T-helper 1 cell treated with Interleukin-12 subunit alpha and Interleukin-12 subunit beta and Interleukin-4 antibody, amounts not matched to agents 30 ng/mL and 1 ng/mL, for 36 hours (primary cell): ENCODE measurements around the gene COL9A3. TPM values are rescaled to one million over a fixed set of nuclear protein-coding genes. Genes with fewer than 3 reads are reported as not detected.

Source experiments
- intact Hi-C: fragments of 100-400 bp; cut with micrococcal nuclease; formaldehyde crosslinking; loops from one replicate; pipeline ENCODE4 v1.15.1; 2024
- total RNA-seq: library from RNA; stranded (reverse); gene quantifications from 2 replicates; pipeline ENCODE4 v1.2.3, GENCODE V29; 2022

The COL9A3 gene
- total RNA-seq, 1 donor from 2014 or later = 0.15 TPM

DNA sequence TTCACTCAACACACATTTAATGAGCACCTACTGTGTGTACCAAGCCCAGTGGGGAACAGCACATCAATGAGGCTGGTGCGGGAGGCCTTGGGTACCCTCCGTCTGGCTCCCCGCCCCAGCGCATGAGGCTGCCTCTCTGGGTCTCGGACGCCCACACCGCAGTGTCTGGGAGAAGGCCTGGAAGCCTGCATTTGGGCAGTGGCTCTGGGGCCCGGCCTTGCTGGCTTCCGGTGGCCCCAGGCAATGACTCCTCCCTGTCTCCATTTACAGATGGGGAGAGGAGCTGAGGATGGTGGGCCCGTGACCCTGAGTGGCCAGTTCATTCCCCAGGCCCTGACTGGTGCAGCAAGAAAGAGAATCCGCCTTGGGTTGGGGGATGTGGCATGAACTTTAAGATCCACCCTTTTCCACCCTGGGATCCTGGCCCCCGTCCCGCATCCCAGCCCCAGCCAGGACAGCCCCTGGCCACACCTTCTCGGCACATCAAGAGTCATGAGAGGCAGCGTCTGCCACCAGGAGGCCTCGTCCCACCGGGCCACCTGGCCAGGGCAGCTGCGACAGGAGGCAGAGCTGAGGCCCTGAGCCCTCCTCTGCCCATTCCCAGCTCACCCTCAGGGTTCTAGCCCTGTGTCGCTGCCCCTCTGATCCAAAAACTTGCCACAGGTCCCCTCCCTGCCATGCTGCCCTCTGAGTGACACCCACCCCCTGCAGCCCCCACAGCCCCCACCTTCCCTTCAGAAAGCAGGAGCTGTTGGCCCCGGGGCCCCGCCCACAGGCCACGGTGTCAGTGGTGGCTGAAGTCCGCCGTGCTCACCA lies 38.0 kb upstream of the COL9A3 start:
- intact Hi-C loops = no loop called here

DNA sequence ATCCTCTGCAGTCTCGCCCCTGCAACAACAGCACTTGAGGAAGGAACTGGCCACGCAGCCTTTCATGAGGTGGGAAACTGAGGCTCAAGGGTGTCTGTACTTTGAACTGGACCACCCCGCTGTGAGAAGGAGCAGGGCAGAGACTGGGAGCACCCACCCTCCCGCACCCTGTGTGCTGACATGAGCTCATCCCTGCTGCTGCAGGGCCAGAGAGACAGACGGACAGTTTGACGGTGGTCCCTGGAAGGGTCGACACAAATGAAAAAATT lies 37.5 kb upstream of the COL9A3 start:
- intact Hi-C loops = no loop called here

DNA sequence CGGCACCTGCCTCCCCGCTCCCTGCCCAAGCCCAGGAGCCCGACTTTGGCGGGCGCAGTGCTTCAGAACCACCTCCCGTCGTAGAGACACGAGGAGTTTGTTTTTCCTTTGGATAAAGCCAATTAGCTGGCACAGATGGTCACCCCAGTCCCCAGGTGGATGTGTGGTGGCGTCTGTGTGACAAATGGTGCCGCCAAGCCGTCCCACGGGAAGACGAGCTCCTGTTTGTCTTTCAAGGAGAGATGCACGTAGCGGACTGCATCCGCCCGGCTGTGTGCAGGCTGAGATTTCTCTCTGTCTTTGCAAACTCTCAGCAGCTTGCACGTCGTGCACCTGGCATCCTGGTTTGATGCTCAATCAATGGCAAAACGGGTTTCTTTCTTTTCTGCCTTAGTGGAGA lies 36.6 kb upstream of the COL9A3 start:
- intact Hi-C loops = no loop called here

DNA sequence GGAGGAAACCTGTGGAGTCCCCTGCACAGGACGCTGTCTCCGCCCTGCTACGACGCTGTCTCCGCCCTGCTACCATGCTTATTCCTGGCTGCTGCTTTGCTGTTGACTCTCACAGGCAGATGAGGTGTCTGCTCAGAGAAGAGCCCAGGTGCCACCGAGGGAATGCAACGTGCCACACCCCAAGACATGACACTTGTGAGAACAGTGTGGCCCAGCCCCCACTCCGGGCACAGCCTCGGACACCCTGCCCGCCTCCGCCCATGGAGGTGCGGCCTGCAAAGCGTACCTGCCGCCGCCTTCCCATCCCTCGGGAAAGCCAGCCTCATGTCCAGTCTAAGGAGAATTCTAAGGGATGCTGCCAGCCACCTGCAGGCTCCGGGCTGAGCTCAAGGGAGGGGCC lies 36.2 kb upstream of the COL9A3 start:
- intact Hi-C loops = no loop called here

DNA sequence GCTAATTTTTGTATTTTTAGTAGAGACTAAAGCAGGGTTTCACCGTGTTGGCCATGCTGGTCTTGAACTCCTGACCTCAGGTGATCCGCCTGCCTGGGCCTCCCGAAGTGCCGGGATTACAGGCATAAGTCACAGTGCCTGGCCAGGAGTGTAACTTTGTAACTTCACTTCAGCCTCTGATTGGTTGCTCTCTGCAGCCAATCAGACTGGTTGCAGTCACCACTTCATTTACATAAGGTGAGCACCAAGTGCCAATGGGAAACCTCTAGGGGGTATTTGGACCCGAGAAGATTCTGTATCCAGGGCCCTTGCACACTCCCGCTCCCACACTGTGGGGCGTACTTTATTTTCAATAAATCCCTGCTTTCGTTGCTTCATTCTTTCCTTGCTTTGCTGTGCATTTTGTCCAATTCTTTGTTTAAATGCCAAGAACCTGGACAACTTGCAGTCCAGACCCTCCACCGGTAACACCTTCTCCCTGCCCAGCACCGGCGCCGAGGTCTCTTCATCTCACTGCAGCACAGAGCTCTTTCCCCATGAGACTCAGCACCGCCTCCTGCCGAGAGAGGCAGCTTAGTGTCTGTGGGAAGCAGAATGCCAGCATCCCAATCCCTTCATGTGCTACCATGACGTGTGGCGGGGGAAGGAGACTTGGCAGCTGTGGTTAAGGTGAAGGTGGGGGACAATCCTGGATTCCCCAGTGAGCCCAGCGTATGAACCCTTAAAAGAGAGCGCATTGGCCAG lies 34.5 kb upstream of the COL9A3 start:
- intact Hi-C loops = no loop called here

DNA sequence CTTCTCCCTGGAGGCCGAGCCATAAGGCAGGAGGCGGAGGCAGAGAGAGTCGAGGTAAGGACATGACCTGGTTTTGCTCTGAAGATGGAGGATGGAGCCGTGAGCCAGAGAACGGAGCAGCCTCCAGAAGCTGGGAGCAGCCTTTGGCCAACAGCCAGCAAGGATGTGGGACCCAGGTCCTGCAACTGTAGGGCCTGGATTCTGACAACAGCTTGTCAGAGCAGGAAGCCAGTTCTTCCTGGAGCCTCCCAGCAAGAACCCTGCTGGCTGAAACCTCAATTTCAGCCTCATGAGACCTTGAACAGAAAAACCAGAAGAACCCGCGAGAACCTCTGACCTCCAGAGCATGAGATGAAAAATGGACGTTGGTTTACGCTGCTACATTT lies 34.0 kb upstream of the COL9A3 start:
- intact Hi-C loops = no loop called here

DNA sequence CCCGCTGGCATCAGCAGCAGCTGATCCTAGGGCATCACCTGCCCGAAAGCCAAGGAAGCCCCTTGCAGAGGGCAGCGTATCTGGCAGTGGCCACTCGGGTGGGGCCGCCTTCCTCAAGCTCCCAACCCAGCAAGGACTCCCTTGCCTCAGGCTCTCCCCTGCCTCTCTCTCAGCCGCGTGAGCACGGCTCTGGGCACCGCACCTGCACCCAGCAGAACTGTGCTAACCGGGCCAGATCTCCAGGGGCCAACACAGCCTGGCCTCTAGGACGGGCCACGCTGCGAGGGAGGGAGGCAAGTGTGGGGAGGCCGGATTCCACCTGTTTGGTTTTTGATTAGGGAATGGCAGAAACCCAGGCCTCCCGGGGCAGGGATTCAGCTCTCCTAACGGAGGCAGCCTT lies 32.4 kb upstream of the COL9A3 start:
- intact Hi-C loops = no loop called here

DNA sequence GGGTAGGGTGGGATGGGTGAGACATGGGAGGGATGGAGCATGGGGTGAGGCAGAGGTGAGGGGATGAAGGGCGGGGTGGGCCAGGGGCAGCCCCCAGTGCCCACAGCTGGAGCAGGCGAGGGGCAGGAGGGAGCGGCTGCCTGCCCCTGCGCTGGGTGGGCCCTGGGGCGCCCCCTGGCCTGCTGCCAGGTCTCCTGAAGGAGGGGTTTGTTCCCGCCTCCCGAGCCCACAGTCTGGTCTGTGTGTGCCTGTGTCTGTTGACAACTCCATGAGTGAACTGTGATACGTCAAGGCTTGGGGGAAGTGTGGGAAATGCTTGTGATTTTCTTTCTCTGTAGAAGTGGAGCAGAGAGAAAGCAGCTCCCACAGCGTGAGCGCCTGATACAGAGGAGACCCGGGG lies 31.5 kb upstream of the COL9A3 start:
- intact Hi-C loops = no loop called here

DNA sequence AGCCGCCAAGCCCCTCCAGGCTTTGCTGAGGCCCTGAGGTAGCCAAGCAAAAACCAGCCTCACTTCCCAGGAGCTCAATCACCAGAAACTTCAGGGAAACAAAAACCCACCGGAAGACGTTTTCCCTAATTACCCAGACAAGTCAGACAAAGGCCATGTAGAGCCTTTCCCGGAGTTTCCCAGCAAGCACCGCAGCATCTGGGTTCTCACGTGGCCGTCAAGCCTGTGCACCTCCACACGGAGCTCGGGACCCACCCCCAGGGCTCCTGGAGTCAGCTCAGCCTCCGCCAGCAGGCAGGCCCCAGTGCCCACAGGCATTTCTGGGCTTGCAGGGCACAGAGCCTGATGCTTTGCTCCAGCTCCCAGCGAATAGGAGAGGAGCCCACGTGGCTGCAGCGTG lies 30.7 kb upstream of the COL9A3 start:
- intact Hi-C loops = no loop called here

DNA sequence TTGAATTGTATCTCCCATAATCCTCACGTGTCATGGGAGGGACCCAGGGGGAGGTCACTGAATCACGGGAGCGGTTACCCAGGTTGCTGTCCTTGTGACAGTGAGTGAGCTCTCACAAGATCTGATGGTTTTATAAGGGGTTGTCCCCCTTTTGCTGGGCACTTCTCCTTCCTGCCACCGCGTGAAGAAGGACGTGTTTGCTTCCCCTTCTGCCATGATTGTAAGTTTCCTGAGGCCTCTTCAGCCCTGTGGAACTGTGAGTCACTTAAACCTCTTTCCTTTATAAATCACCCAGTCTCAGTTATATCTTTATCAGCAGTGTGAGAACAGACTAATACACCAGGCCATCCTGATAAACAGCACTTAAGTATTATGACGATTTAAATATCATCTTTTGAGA lies 29.5 kb upstream of the COL9A3 start:
- intact Hi-C loops = no loop called here

DNA sequence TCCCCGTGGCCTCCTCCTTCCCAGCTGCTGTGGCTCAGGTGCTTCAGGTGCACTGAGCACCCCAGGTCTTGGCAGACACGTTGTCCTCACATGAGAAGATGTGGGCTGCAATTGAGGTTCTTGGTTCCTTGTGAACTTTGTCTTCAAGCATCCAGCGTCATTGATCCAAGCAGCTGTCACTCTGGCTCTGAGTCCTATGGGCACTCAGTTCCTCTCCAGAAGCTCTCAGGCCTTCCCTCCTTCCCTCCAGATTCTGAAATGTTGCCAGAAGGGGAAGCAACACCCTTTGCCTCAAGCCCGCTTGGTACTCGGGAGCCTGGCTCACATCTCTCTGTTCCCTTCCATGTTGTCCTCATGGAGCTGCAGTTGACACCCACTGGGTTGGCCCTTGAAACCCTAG lies 29.0 kb upstream of the COL9A3 start:
- intact Hi-C loops = no loop called here

DNA sequence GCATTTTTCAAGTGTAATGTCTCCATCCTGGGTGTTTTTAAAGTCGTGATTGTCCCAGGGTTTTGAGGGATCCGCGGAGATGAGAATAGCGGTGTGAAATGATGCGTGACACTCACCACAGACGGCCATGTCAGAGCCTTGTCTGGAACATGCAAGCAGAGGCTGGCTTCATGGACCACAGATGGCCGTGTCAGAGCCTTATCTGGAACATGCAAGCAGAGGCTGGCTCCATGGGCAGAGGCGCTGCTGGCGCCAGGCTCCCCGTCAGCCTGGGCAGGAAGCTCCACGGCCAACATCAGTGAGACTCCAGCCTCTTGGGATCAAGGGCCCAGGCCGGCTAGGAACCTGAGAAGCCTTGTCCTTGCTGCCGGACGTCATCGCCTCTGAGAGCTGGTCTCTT lies 28.2 kb upstream of the COL9A3 start:
- intact Hi-C loops = no loop called here

DNA sequence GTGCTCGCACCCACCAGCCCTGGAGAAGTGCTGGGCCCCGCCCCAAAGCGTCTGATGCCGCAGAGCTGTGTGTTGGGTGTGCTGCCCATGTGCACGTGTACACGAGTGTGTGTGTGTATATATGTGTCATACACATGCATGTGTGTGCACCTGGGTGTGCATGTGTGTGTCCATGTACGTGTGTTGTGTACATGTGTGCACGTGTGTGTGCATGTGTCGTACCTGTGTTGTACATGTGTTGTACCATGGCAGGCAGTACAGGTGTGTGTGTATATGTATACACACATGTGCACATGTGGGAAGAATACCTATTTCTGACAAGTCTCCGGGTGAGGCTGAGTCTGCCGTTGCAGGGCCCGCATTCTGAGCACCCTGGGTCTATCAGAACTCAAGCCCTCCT lies 26.8 kb upstream of the COL9A3 start:
- intact Hi-C loops = loop anchor here (5.0 to 10.0 kb wide), 5 partner anchors 147 to 852 kb away; partner anchors contain the start of genes ADRM1, GID8, OSBPL2 and TAF4

DNA sequence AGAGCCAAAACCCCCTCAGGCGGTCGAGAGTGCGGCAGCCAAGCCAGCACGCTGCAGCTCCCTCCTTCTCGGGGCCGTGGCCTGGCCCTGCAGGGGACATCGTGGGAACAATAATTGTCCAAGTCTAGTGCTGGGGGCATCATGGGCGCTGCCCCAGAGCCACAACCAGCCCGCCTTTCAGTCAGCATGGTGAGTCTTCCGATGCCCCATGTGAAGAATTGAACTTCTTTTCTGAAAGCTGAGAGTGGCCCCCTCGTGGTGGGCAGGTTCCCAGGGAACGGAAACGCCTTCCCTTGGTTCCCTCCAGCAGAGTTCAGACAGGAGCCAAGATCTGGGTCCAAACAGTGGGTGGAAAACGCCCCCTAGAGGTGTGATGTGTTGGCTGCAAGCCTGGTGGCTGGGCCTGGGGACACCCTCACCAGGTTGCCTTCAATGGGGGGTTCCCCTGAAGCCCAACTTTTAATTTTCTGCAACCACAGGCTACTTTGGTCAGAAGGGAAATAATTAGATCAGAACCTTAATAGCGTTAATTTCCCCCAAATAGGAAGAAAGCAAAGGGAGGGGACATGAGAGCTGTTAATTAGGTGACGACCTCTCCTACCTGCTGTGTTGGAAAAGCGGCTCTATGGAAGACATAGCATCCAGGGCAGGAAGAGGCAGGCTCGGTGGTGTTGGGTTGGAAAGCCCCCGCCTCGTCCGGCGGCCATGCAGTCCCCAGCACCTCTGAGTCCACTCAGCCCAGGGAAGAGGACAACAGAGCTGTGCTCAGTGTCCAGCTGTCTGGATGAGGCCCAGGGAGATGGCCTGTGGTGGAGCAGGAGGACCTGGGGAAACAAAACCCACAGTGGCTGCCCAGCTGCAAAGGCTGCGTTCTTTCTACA lies 25.3 kb upstream of the COL9A3 start:
- intact Hi-C loops = loop anchor here (1.0 to 10.0 kb wide), 7 partner anchors 123 to 851 kb away; partner anchors contain the start of genes ADRM1, GID8, OSBPL2 and TAF4

DNA sequence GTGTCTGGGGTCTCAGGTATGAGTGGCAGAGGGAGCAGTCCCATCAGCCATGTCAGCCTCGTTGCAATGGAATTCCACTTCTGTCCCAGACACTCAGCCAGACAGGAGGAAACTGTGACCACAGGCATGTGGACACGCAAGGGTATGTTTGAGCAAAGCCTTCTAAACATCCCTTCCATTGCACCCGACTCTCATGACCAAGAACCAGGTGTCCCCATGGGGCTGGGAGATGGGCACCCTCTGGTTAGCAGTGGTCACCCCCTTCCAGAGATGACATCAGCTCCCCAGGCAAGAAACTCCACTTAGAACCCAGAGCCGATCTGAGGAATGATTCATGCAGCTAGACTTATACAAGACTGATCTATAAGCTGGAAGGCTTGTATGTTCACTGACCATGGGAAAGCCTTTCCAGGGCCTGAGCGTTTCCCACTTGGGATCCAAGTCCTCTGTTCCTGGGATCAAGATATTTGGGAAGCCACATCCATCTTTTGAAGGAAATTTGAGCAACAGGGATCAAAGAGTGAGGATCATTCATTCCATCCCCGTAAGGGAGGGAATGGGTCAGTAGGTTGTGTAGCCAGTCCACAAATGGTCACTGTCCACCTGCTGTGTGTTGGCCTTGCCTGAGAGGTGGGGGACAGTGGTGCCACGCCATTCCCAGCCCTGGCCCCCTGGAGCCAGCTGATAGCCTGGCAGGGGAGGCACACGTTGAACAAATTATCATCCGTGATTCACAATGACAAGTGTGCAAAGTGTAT lies 24.5 kb upstream of the COL9A3 start:
- intact Hi-C loops = loop anchor here (5.0 to 10.0 kb wide), 5 partner anchors 145 to 850 kb away; partner anchors contain the start of genes ADRM1, GID8, OSBPL2 and TAF4

DNA sequence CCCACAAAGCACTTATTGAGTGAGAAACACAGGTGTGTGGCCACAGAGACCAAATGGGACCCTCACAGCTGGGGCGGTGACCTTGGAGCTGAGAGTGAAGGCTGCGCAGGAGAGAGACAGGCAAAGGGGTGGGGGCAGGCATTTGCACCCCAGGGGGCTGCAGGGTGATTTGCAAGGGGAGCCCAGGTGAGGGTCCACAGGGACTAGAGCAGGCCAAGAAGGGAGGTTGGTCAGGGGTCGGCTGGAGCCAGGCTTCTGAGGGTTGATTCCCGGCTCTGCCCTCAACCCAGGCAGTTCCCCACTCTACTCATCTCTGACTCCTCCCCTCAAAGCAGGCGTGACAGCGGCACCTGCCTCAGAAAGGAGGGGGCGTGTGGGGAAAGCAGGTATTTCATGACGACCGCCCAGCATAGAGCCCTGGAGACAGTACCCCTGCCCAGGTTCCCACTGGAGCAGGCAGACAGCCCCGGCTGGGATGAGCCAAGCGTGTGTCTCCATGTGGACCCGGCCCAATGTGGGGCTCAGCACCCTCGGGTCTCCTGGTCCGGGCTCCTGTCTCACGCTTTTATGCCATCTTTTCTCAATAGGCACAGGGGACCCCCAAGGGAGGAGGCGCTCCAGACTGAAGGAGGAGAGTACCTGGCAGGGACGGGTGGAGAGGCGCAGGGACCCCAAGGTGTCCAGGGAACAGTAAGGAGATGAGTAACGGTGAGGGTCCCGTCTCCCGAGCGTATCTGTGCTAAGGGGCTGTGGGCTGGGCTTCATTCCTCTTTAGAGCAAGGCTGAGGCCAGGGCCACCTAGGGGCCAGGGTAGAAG lies 23.7 kb upstream of the COL9A3 start:
- intact Hi-C loops = loop anchor here (5.0 to 10.0 kb wide), 5 partner anchors 144 to 849 kb away; partner anchors contain the start of genes ADRM1, GID8, OSBPL2 and TAF4

DNA sequence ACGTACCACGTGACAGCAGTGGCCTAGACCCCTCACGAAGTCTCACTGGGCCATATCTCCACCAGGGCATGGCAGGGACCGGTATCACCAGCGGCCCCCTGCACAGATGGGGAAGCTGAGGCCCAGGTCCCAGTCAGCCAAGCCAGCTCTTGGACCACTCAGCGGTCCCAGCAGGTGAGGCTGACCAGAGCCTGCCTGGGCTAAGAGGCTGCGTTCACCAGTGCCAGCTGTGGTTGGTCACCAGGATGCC lies 23.2 kb upstream of the COL9A3 start:
- intact Hi-C loops = loop anchor here (1.0 to 10.0 kb wide), 15 partner anchors 11 to 849 kb away; partner anchors contain the start of genes ADRM1, GID8, OGFR and OSBPL2

DNA sequence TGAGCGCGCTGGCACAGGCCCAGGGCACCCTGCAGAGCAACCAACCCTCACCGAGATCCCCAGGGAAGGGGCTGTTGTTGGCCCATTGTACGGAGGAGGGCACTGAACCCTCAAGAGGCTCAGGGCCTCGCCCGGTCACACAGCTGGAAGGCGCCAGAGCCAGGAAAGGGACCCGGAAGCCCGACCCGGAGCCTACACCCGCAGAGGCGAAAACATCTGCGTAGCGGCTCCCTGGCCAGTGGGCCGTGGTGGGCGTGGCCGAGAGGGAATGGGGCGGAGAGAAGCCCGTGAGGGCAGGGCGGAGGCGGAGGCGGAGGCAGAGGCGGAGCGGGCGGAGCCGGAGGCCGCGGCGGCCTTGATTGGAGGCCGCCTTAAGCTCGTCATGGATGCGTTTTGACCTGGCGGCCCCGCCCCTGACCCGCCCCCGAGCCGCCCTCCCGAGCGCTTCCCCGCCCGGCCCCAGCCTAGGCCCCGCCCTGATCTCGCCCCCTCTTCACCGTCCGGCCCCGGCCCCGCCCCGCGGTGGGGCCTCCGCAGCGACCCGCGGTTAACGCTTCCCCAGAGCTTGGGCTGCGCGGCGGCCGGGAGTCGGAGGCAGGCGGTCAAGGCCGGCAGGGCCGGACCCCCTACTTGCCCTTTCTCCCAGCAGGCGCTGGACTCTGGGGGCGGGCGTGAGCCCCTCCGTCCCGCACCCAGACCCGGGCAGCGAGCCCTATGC lies 22.7 kb upstream of the COL9A3 start:
- intact Hi-C loops = loop anchor here (1.0 to 10.0 kb wide), 15 partner anchors 10 to 848 kb away; partner anchors contain the start of genes ADRM1, GID8, OGFR and OSBPL2

DNA sequence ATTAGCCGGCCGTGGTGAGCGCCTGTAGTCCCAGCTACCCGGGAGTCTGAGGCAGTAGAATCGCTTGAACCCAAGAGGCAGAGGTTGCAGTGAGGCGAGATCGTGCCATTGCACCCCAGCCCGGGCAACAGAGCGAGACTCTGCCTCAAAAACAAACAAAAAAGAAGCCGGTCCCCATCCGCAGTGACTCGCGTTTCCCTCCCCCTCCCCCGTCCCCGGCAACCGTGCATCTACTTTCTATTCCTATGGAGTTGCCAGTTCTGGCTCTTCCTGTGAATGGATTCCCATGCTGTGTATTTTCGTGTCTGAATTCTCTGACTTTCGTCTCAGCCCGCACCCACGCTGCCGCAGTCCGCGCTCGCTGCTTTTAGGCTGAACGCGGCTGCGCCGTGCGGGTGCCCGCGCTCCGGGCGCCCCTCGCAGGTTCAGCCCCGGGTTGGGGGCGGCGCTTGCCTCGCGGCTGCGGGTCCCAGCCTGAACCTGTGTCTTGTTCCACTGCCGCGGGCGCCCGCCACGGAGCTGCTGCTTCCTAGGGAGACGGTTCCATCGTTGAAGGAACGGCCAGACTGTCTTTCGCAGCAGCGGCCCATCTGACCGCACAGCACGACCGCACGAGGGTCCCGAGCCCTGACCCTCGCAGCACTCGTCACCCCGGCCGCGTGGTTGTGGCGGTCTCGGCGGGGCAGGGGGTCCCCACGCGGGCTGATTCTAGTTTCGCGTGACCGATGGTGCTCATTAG lies 21.7 kb upstream of the COL9A3 start:
- intact Hi-C loops = loop anchor here (2.0 to 10.0 kb wide), 4 partner anchors 30 to 730 kb away; partner anchors contain the start of genes LSM14B, TAF4 and TCFL5
